Progenitor cell of endocrine pancreas (in vitro differentiated cells): Measurements from ENCODE around the gene BTK. TPM values are rescaled to one million over a fixed set of nuclear protein-coding genes. Genes with fewer than 3 reads are reported as not detected.

Experiments used
- DNase-seq: peaks from one replicate; pipeline ENCODE4 v3.0.0; 2021; ENCODE audit warnings: low spot score; ENCODE audit not compliant: unreplicated experiment
- H3K27ac Mint-ChIP-seq: 2 replicates; pipeline ENCODE4 v1.8.0; 2021; ENCODE audit warnings: mild to moderate bottlenecking, moderate library complexity, mixed read lengths
- H3K27me3 Mint-ChIP-seq: 2 replicates; pipeline ENCODE4 v1.8.0; 2021; ENCODE audit warnings: mixed read lengths
- H3K36me3 Mint-ChIP-seq: 2 replicates; pipeline ENCODE4 v1.8.0; 2022; ENCODE audit warnings: mixed read lengths; ENCODE audit not compliant: insufficient read depth
- H3K4me1 Mint-ChIP-seq: 2 replicates; pipeline ENCODE4 v1.8.0; 2021; ENCODE audit warnings: low read depth, mixed read lengths
- H3K4me3 Mint-ChIP-seq: 2 replicates; pipeline ENCODE4 v1.8.0; 2021; ENCODE audit warnings: low read depth, mild to moderate bottlenecking, moderate library complexity, mixed read lengths
- H3K9me3 Mint-ChIP-seq: 2 replicates; pipeline ENCODE4 v1.8.0; 2021; ENCODE audit warnings: low read depth, mixed read lengths
- CTCF ChIP-seq: fragments of 200-600 bp; sonication (generic); IDR thresholded peaks from one replicate; pipeline ENCODE4 v1.5.0; 2021; ENCODE audit warnings: antibody characterized with exemption, mild to moderate bottlenecking; ENCODE audit not compliant: unreplicated experiment
- long read RNA-seq: library from polyadenylated mRNA; unstranded; transcript quantifications from one replicate; pipeline ENCODE4 v2.0.0, GENCODE V29; 2020
- total RNA-seq: library from RNA; stranded (reverse); gene quantifications from 2 replicates; pipeline ENCODE4 v1.2.1, GENCODE V29; 2021

Gene BTK
- total RNA-seq, result not detected in 2 replicates
- long read RNA-seq, result 0 reads

- peak within 1 kb of the TSS; percentile 9 for H3K27ac Mint-ChIP-seq
- DNase-seq, result no peak
- no peaks in the 10 kb centered on the region for H3K27me3 Mint-ChIP-seq
- TF ChIP-seq CTCF, result no peak
- no peak within 1 kb of the TSS for H3K4me3 Mint-ChIP-seq
- no peaks in the 10 kb centered on the region for H3K4me1 Mint-ChIP-seq
- H3K36me3 Mint-ChIP-seq, result no peaks in the 10 kb centered on the region
- peaks cover 6% of the 10 kb centered on the region for H3K9me3 Mint-ChIP-seq
Measured at GRCh38 chrX:101385795-101386541, at the start of gene BTK. Gene BTK (minus strand): TSS chrX:101386191. CDS start chrX:101375284, 10,907 bp downstream.

GRCh38 chrX:101430457-101431078 lies 44.6 kb upstream of the BTK start:
- Mint-ChIP-seq H3K36me3 (peaks cover 31% of the 10 kb centered on the region), H3K27me3 (no peaks in the 10 kb centered on the region), H3K4me1 (peaks cover 9% of the 10 kb centered on the region), H3K4me3 (no peak overlapping the region), H3K27ac (no peak overlapping the region), H3K9me3 (peaks cover 20% of the 10 kb centered on the region)
- no peak for DNase-seq
- TF ChIP-seq CTCF, result no peak

- Mint-ChIP-seq H3K4me3 (no peak overlapping the region), H3K9me3 (peaks cover 24% of the 10 kb centered on the region), H3K36me3 (peaks cover 35% of the 10 kb centered on the region), H3K4me1 (peaks cover 9% of the 10 kb centered on the region), H3K27me3 (no peaks in the 10 kb centered on the region), H3K27ac (no peak overlapping the region)
- DNase-seq, result no peak
- no peak for TF ChIP-seq CTCF
Measured at GRCh38 chrX:101429934-101430333, 43.9 kb upstream of the BTK start.

- H3K36me3 Mint-ChIP-seq, result peaks cover 36% of the 10 kb centered on the region
- no peak overlapping the region for H3K4me3 Mint-ChIP-seq
- DNase-seq, result no peak
- TF ChIP-seq CTCF, result no peak
- peaks cover 24% of the 10 kb centered on the region for H3K9me3 Mint-ChIP-seq
- H3K27me3 Mint-ChIP-seq, result no peaks in the 10 kb centered on the region
- H3K4me1 Mint-ChIP-seq, result peaks cover 9% of the 10 kb centered on the region
- H3K27ac Mint-ChIP-seq, result no peak overlapping the region
Measured at GRCh38 chrX:101427954-101428353, 42.0 kb upstream of the BTK start.

- no peak for DNase-seq
- peaks cover 7% of the 10 kb centered on the region for H3K36me3 Mint-ChIP-seq
- peaks cover 25% of the 10 kb centered on the region for H3K9me3 Mint-ChIP-seq
- no peaks in the 10 kb centered on the region for H3K27me3 Mint-ChIP-seq
- no peak overlapping the region for H3K27ac Mint-ChIP-seq
- H3K4me3 Mint-ChIP-seq, result peak overlapping the region; percentile 86
- no peak for TF ChIP-seq CTCF
- H3K4me1 Mint-ChIP-seq, result peaks cover 28% of the 10 kb centered on the region
Measured at GRCh38 chrX:101419489-101419888, 33.5 kb upstream of the BTK start.
